HepG2 (cell line): ENCODE data around the gene FBN3. TPM values are rescaled to one million over a fixed set of nuclear protein-coding genes. Genes with fewer than 3 reads are reported as not detected.

Experiments used
- ATAC-seq: fragments of 200-7000 bp; cut with Tn5 transposase; 3 replicates; pipeline ENCODE4 v1.9.1; 2020; ENCODE audit warnings: mild to moderate bottlenecking, moderate library complexity
- BruUV-seq: library from RNA; stranded (reverse); fragments of 400-500 nt; replicated peaks from 2 replicates; lab custom pipeline; 2021; lab: Mats Ljungman, UMichigan
- CTCF ChIA-PET: fragments of 300-600 bp; formaldehyde crosslinking; extraction: SDS; loops from one replicate; lab custom pipeline; 2021; ENCODE audit warnings: low total read pairs, inconsistent platforms, low intra/inter-chr PET ratio; lab: Yijun Ruan, JAX
- POLR2A ChIA-PET: fragments of 350-600 bp; sonication (Branson Sonifier 250); formaldehyde crosslinking; loops from one replicate; lab custom pipeline; 2020; ENCODE audit warnings: antibody characterized with exemption, inconsistent platforms; lab: Yijun Ruan, JAX
- DNase-seq: peaks from one replicate; pipeline ENCODE4 v3.0.0-alpha.2; 2015; ENCODE audit warnings: low spot score
- FAIRE-seq: peaks from 3 replicates; lab custom pipeline; 2011; peaks lifted over from hg19 to GRCh38; lab: Jason Lieb, UNC
- H2AFZ ChIP-seq: one replicate; pipeline ENCODE4 v1.6.1; 2011; ENCODE audit warnings: low read length, inconsistent platforms
- H3K27ac ChIP-seq: fragments of 300-600 bp; 3 replicates; pipeline ENCODE4 v1.8.0; 2011; ENCODE audit warnings: mixed run types, mild to moderate bottlenecking, mixed read lengths, low read length, inconsistent platforms; ENCODE audit not compliant: insufficient read depth; ENCODE audit errors: extremely low read length
- H3K27me3 ChIP-seq, 2 experiments: fragments of 200-600 bp in 1 of 2; 2 replicates in 1 of 2; 3 replicates in 1 of 2; pipeline versions ENCODE4 v1.6.0 to v1.8.0; 2011; ENCODE audit warnings: low read length in 2 of 2, mild to moderate bottlenecking in 2 of 2, moderate library complexity in 2 of 2, inconsistent platforms in 1 of 2; ENCODE audit not compliant: insufficient read depth in 2 of 2, control insufficient read depth in 1 of 2
- H3K36me3 ChIP-seq, 2 experiments: fragments of 200-600 bp in 1 of 2; replicated peaks in 1 of 2; 2 replicates in 1 of 2; 3 replicates in 1 of 2; pipeline versions ENCODE4 v1.5.1 to v1.8.0; 2011; ENCODE audit warnings: low read length in 2 of 2, inconsistent platforms in 1 of 2; ENCODE audit not compliant: insufficient read depth in 2 of 2, control insufficient read depth in 1 of 2
- H3K4me1 ChIP-seq: 2 replicates; pipeline ENCODE4 v1.5.1; 2012; ENCODE audit warnings: low read length, inconsistent platforms; ENCODE audit not compliant: insufficient read depth
- H3K4me2 ChIP-seq: 2 replicates; pipeline ENCODE4 v1.6.0; 2011; ENCODE audit warnings: low read depth, low read length, inconsistent platforms
- H3K4me3 ChIP-seq, 3 experiments: fragments of 200-600 bp in 1 of 3; sonication (generic), shearing (Covaris generic) in 1 of 3; replicated peaks in 1 of 3; 2 replicates each; pipeline ENCODE4 v1.5.1; 2011 to 2016; ENCODE audit warnings: low read length in 3 of 3, inconsistent platforms in 2 of 3, low read depth in 2 of 3, mild to moderate bottlenecking in 2 of 3, control low read depth in 1 of 3, mixed read lengths in 1 of 3; ENCODE audit not compliant: insufficient read depth in 1 of 3
- H3K79me2 ChIP-seq: one replicate; pipeline ENCODE4 v1.6.1; 2011; ENCODE audit warnings: low read length, inconsistent platforms; ENCODE audit not compliant: insufficient read depth
- H3K9ac ChIP-seq: 2 replicates; pipeline ENCODE4 v1.6.0; 2011; ENCODE audit warnings: mild to moderate bottlenecking, low read depth, low read length, inconsistent platforms; ENCODE audit not compliant: insufficient read depth
- H3K9me3 ChIP-seq: 2 replicates; pipeline ENCODE4 v1.5.1; 2012; ENCODE audit warnings: mild to moderate bottlenecking, low read length
- H4K20me1 ChIP-seq: 2 replicates; pipeline ENCODE4 v1.6.0; 2011; ENCODE audit warnings: inconsistent platforms, mild to moderate bottlenecking, low read length, moderate library complexity; ENCODE audit not compliant: insufficient read depth
- GFI1 ChIP-seq: sonication (generic); formaldehyde crosslinking; IDR thresholded peaks from 2 replicates; pipeline ENCODE4 v1.5.0; 2020; ENCODE audit warnings: missing genetic modification reagents, mild to moderate bottlenecking, borderline replicate concordance
- MBNL3 ChIP-seq: fragments of 250-450 bp; sonication (Bioruptor Pico); conservative IDR thresholded peaks from 2 replicates; pipeline ENCODE4 v1.8.0; 2022; ENCODE audit warnings: mild to moderate bottlenecking, inconsistent platforms
- NRL ChIP-seq: sonication (generic); formaldehyde crosslinking; IDR thresholded peaks from 2 replicates; pipeline ENCODE4 v1.5.0; 2020; ENCODE audit warnings: missing genetic modification reagents, mild to moderate bottlenecking, moderate library complexity, borderline replicate concordance
- ZFP90 ChIP-seq: sonication (generic); formaldehyde crosslinking; IDR thresholded peaks from 2 replicates; pipeline ENCODE4 v1.8.0; 2022; ENCODE audit warnings: missing genetic modification reagents, mild to moderate bottlenecking, inconsistent platforms, borderline replicate concordance
- ZNF629 ChIP-seq: sonication (generic); formaldehyde crosslinking; conservative IDR thresholded peaks from 2 replicates; pipeline ENCODE4 v1.5.0; 2020; ENCODE audit warnings: missing genetic modification reagents
- ZNF768 ChIP-seq: sonication (generic); formaldehyde crosslinking; IDR thresholded peaks from 2 replicates; pipeline ENCODE4 v1.4.0; 2020; ENCODE audit warnings: missing genetic modification reagents
- WGBS: methylation state at CpG from one replicate; pipeline ENCODE4 v1.1.6; 2017; ENCODE audit warnings: low lambda C conversion rate; 5-methylcytosine and 5-hydroxymethylcytosine counted together
- in situ Hi-C: cut with HindIII; loops from 2 replicates; pipeline ENCODE4 v1.10.0; 2017; ENCODE audit warnings: low pct_unique_long_range_greater_than_20kb; ENCODE audit not compliant: extremely low pct_ligation_motif_present
- intact Hi-C: fragments of 100-400 bp; cut with micrococcal nuclease; formaldehyde crosslinking; loops from one replicate; pipeline ENCODE4 v1.10.0; 2022; ENCODE audit not compliant: unreplicated experiment
- polyA plus RNA-seq, 8 experiments: library from polyadenylated mRNA; depleted of rRNA in 3 of 8; stranded (reverse) in 7 of 8; unstranded in 1 of 8; fragments of >200 nt; fragmentation: Illumina TruSeq in 4 of 8; extraction: Trizol in 4 of 8; gene quantifications; 2 replicates each; pipeline versions ENCODE4 v1.2.1 to v1.2.3, GENCODE V29; 2011 to 2016; ENCODE audit warnings: low read depth in 4 of 8, missing spikeins in 1 of 8, mixed read lengths in 1 of 8; ENCODE audit not compliant: insufficient read depth in 1 of 8
- total RNA-seq, 5 experiments: library from RNA; depleted of rRNA; stranded (reverse); fragments of >200 nt; fragmentation: Illumina TruSeq; extraction: Trizol; gene quantifications; 2 replicates each; pipeline ENCODE4 v1.2.3, GENCODE V29; 2016; ENCODE audit warnings: low read depth in 1 of 5
- TF ChIP-seq, protein P1 (sequence below): sonication (generic); formaldehyde crosslinking; IDR thresholded peaks from 2 replicates; pipeline ENCODE4 v1.5.1; 2020; ENCODE audit warnings: mild to moderate bottlenecking, missing genetic modification reagents

FBN3 gene
- total and polyA plus RNA-seq, 2 of the 13 experiments (the other 11 are each of a cell fraction or from before 2014, with no cell fraction given), result 0.20 to 1.3 TPM

GRCh38 chr19:8095354-8095886 is 54.0 kb downstream of the FBN3 start:
- no peak overlapping the region for H3K4me2 ChIP-seq
- ChIA-PET CTCF (no interaction called here), POLR2A (no interaction called here)
- ATAC-seq (no peak), FAIRE-seq (no peak), DNase-seq (no peak)
- peaks cover 13% of the 10 kb centered on the region for H3K9me3 ChIP-seq
- no peak overlapping the region for H3K4me3 ChIP-seq
- intact Hi-C loops, result no loop called here
- no peak overlapping the region for H2AFZ ChIP-seq
- no peak overlapping the region for H3K27ac ChIP-seq
- H3K27me3 ChIP-seq, result no peaks in the 10 kb centered on the region
- WGBS, result 43% methylated on average over 2 of the region's 2 CpGs
- H3K36me3 ChIP-seq, result no peaks in the 10 kb centered on the region
- peaks cover 18% of the 10 kb centered on the region for H3K4me1 ChIP-seq
- TF ChIP-seq ZFP90 (peak; percentile 100), GFI1 (no peak), ZNF768 (CRISPR knock-in tag) (no peak)
- TF ChIP-seq, protein P1, sequence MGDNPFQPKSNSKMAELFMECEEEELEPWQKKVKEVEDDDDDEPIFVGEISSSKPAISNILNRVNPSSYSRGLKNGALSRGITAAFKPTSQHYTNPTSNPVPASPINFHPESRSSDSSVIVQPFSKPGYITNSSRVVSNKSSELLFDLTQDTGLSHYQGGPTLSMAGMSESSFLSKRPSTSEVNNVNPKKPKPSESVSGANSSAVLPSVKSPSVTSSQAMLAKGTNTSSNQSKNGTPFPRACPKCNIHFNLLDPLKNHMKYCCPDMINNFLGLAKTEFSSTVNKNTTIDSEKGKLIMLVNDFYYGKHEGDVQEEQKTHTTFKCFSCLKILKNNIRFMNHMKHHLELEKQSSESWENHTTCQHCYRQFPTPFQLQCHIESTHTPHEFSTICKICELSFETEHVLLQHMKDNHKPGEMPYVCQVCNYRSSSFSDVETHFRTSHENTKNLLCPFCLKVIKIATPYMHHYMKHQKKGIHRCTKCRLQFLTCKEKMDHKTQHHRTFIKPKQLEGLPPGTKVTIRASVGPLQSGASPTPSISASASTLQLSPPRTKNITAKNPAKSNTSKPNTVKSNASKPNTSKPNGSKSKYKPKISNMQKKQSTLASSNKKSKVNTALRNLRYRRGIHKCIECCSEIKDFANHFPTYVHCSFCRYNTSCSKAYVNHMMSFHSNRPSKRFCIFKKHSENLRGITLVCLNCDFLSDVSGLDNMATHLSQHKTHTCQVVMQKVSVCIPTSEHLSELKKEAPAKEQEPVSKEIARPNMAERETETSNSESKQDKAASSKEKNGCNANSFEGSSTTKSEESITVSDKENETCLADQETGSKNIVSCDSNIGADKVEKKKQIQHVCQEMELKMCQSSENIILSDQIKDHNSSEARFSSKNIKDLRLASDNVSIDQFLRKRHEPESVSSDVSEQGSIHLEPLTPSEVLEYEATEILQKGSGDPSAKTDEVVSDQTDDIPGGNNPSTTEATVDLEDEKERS (CRISPR knock-in tag), result 0 out of 2 replicates have a peak, but pooled peaks have one; percentile 56
- in situ Hi-C loops, result no loop called here
- no peaks in the 10 kb centered on the region for H4K20me1 ChIP-seq
- no peak overlapping the region for H3K9ac ChIP-seq
- H3K79me2 ChIP-seq, result no peaks in the 10 kb centered on the region
- no TSS peak for BruUV-seq

DNA sequence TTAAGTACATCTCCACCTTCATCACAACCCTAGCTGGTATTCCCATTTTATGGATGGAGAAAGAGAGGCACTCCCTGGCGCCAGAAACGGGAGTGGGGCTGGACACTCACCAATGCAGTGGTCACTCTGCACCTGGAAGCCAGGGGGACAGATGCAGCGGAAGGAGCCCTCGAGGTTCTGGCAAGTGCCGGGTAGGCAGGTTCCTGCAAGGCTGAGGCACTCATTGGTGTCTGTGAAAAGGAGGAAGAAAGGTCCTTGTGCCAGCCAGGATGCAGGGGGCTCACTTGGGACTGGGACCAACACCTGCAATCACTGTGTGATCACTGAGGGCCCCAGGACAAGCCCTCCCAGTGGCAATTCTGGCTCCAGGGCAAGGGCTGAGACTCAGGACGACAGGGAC is 55.1 kb downstream of the FBN3 start:
- no peak overlapping the region for H3K4me3 ChIP-seq
- H3K4me1 ChIP-seq, result peaks cover 18% of the 10 kb centered on the region
- intact Hi-C loops, result no loop called here
- no peaks in the 10 kb centered on the region for H3K27me3 ChIP-seq
- H3K4me2 ChIP-seq, result no peak overlapping the region
- ChIA-PET POLR2A (no interaction called here), CTCF (no interaction called here)
- no peak for ATAC-seq
- BruUV-seq, result no TSS peak
- H3K9me3 ChIP-seq, result peaks cover 13% of the 10 kb centered on the region
- no peak overlapping the region for H3K27ac ChIP-seq
- in situ Hi-C loops, result no loop called here
- H3K9ac ChIP-seq, result no peak overlapping the region
- H3K79me2 ChIP-seq, result no peaks in the 10 kb centered on the region
- TF ChIP-seq ZNF629 (CRISPR knock-in tag) (peak; percentile 37; the same call in 1 of the 2 replicates), MBNL3 (CRISPR knock-in tag) (no peak), NRL (no peak)
- H2AFZ ChIP-seq, result no peak overlapping the region
- H3K36me3 ChIP-seq, result no peaks in the 10 kb centered on the region
- 65% methylated on average over 4 of the region's 6 CpGs for WGBS
- H4K20me1 ChIP-seq, result no peaks in the 10 kb centered on the region
- FAIRE-seq, result no peak
- no peak for DNase-seq
